Spleen (tissue), 11 donors: ENCODE measurements around the gene TXNL4B. TPM values are rescaled to one million over a fixed set of nuclear protein-coding genes. Genes with fewer than 3 reads are reported as not detected.

Experiments used
- DNase-seq: peaks from one replicate; pipeline ENCODE4 v3.0.0-alpha.2; 2020
- H3K27ac ChIP-seq, 8 donors: fragments of 200-600 bp; sonication (generic) in 7 of 8; 1 replicate in 4 of 8; 2 replicates in 4 of 8; pipeline versions ENCODE4 v1.5.0 to v1.8.0; 2016 to 2021; ENCODE audit warnings: inconsistent platforms in 4 of 8, mild to moderate bottlenecking in 4 of 8, moderate library complexity in 1 of 8
- H3K27me3 ChIP-seq, 7 donors: fragments of 200-600 bp; sonication (generic) in 6 of 7; replicated peaks in 1 of 7; 1 replicate in 4 of 7; 2 replicates in 3 of 7; pipeline versions ENCODE4 v1.5.0 to v1.8.0; 2016 to 2021; ENCODE audit warnings: inconsistent platforms in 3 of 7, mild to moderate bottlenecking in 1 of 7
- H3K36me3 ChIP-seq, 6 donors: fragments of 200-600 bp; sonication (generic) in 5 of 6; 1 replicate in 4 of 6; 2 replicates in 2 of 6; pipeline versions ENCODE4 v1.5.0 to v1.8.0; 2016 to 2021; ENCODE audit warnings: inconsistent platforms in 2 of 6
- H3K4me1 ChIP-seq, 6 donors: fragments of 200-600 bp; sonication (generic) in 5 of 6; 1 replicate in 3 of 6; 2 replicates in 3 of 6; pipeline versions ENCODE4 v1.5.0 to v1.8.0; 2016 to 2021; ENCODE audit warnings: inconsistent platforms in 3 of 6
- H3K4me3 ChIP-seq, 8 donors: fragments of 200-600 bp; sonication (generic) in 7 of 8; 1 replicate in 4 of 8; 2 replicates in 4 of 8; pipeline versions ENCODE4 v1.5.0 to v1.8.0; 2016 to 2021; ENCODE audit warnings: inconsistent platforms in 4 of 8, mild to moderate bottlenecking in 4 of 8, moderate library complexity in 2 of 8
- H3K9me3 ChIP-seq, 8 donors: fragments of 200-600 bp; sonication (generic) in 7 of 8; 1 replicate in 4 of 8; 2 replicates in 4 of 8; pipeline versions ENCODE4 v1.5.0 to v1.8.0; 2016 to 2021; ENCODE audit warnings: inconsistent platforms in 4 of 8
- POLR2A ChIP-seq, 3 donors: fragments of 450-650 bp; IDR thresholded peaks; one replicate each; pipeline ENCODE4 v1.5.1; 2017; ENCODE audit warnings: antibody characterized with exemption in 3 of 3, mild to moderate bottlenecking in 1 of 3
- POLR2AphosphoS5 ChIP-seq, 3 donors: sonication (generic); formaldehyde crosslinking; IDR thresholded peaks; one replicate each; pipeline ENCODE4 v1.5.1; 2017; ENCODE audit warnings: antibody characterized with exemption in 3 of 3
- WGBS, 5 donors: extraction: QIAGEN DNeasy Blood & Tissue Kit in 3 of 5; methylation state at CpG; one replicate each; pipeline versions ENCODE4 v1.1.5 to v1.1.7; 2013 to 2018; 5-methylcytosine and 5-hydroxymethylcytosine counted together
- intact Hi-C: fragments of 100-400 bp; cut with DNase I; formaldehyde crosslinking; loops from one replicate; pipeline ENCODE4 v1.15.0; 2023; ENCODE audit warnings: low total_unique reads
- polyA plus RNA-seq, 3 donors: library from polyadenylated mRNA; stranded (reverse); fragments of 200-250 nt; gene quantifications; one replicate each; pipeline ENCODE4 v1.2.1, GENCODE V29; 2013
- total RNA-seq, 7 donors: library from RNA; depleted of rRNA in 3 of 7; stranded (reverse); fragments of >200 nt in 3 of 7; fragmentation: NEBNext Ultra II Directional in 4 of 7; extraction: Animal tissue kit (Norgen Biotek cat#: 25700) in 4 of 7; gene quantifications; one replicate each; pipeline versions ENCODE4 v1.1.0 to v1.2.1, GENCODE V29; 2016 to 2021
- TF ChIP-seq, protein P1 (sequence below), 11 experiments: fragments of 200-600 bp in 7 of 11; fragments of 450-650 bp in 4 of 11; sonication (generic) in 4 of 11; IDR thresholded peaks in 8 of 11; conservative IDR thresholded peaks in 3 of 11; 1 replicate in 7 of 11; 2 replicates in 4 of 11; pipeline versions ENCODE4 v1.4.0 to v1.8.0; 2016 to 2021; ENCODE audit warnings: antibody characterized with exemption in 11 of 11, inconsistent platforms in 4 of 11, mild to moderate bottlenecking in 1 of 11
- donor health status: healthy with polysubstance abuse.
- donor health status: DM: no; HTN: no; CAD: no; lungs with moderate emphysema.
- donor health status: DM: no; HTN: no; CAD: no.
- donor health status: Bipolar disorder and iron deficiency.
- donor health status: healthy.
- donor health status: DM: no; HTN: no; CAD: no.
- donor health status: DM: yes; HTN: yes; CAD: no.

TXNL4B gene
- total and polyA plus RNA-seq, 10 donors: 5.7 to 21.3 (median 13.7) TPM

DNA sequence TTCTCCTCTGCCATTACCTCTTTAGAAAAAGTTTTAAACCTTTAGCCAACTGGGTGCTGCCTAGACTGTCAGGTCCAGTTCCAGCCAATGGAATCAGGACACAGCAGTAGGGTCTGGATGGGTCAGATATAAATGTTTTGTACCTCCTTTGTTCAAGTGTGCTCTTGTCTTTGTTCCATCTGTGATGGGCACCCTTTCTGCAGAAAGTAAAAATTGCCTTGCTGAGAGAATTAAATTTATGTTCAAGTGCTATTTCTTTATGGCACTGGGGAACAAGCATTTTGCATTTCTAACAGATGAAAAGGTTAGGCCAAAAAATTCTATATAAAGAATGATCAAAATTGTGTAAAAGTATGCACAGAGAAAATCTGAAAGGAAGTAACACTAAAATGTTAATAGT, 44.3 kb downstream of the TXNL4B start:
- intact Hi-C loops: no loop called here
- Histone ChIP-seq H3K27ac (no peak overlapping the region), H3K4me3 (no peak overlapping the region), H3K4me1 (peaks cover 0 to 11% (median 2%) of the 10 kb centered on the region in 6 donors), H3K36me3 (peaks cover 0 to 2% (median 0%) of the 10 kb centered on the region in 6 donors), H3K27me3 (no peaks in the 10 kb centered on the region), H3K9me3 (peaks cover 0 to 24% (median 21%) of the 10 kb centered on the region in 8 donors)
- no peak for DNase-seq
- TF ChIP-seq, protein P1, sequence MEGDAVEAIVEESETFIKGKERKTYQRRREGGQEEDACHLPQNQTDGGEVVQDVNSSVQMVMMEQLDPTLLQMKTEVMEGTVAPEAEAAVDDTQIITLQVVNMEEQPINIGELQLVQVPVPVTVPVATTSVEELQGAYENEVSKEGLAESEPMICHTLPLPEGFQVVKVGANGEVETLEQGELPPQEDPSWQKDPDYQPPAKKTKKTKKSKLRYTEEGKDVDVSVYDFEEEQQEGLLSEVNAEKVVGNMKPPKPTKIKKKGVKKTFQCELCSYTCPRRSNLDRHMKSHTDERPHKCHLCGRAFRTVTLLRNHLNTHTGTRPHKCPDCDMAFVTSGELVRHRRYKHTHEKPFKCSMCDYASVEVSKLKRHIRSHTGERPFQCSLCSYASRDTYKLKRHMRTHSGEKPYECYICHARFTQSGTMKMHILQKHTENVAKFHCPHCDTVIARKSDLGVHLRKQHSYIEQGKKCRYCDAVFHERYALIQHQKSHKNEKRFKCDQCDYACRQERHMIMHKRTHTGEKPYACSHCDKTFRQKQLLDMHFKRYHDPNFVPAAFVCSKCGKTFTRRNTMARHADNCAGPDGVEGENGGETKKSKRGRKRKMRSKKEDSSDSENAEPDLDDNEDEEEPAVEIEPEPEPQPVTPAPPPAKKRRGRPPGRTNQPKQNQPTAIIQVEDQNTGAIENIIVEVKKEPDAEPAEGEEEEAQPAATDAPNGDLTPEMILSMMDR (IDR thresholded peaks at IDR 0.05 in 8 of 11, conservative IDR thresholded peaks at IDR 0.05 in 3 of 11): no peak
- TF ChIP-seq POLR2A (IDR thresholded peaks at IDR 0.05): no peak
- no peak for TF ChIP-seq POLR2AphosphoS5 (IDR thresholded peaks at IDR 0.05)

DNA sequence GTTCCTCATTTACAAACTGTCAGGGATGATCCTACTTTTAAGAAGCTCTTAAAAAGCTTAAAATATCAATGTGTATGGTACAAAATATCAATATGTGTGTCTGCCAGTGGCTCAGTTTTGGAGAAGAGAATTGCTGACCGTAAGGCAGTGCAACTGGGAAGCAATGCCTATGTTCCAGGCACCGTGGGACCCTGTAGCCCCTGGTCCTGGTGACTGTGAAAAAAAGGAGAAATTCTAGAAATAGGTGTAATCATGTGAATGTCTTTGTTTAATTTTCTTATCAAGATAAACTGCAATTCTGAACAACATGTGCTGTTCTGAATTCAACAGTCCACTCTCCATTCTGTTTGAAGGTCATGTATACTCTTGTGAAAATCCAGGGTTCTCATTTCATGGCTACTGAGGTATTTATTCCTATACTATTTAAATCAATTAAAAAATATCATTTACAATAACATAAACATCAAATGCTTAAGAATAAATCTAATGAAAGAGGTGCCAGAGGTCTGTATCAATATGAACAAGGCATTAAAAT, 48.5 kb downstream of the TXNL4B start:
- TF ChIP-seq, protein P1 (IDR thresholded peaks at IDR 0.05 in 8 of 11, conservative IDR thresholded peaks at IDR 0.05 in 3 of 11): no peak
- TF ChIP-seq POLR2AphosphoS5 (IDR thresholded peaks at IDR 0.05) (no peak), POLR2A (IDR thresholded peaks at IDR 0.05) (no peak)
- Histone ChIP-seq H3K27me3 (no peaks in the 10 kb centered on the region), H3K9me3 (peaks cover 0 to 20% (median 14%) of the 10 kb centered on the region in 8 donors), H3K4me3 (no peak overlapping the region), H3K4me1 (peaks cover 0 to 18% (median 7%) of the 10 kb centered on the region in 6 donors), H3K36me3 (peaks cover 0 to 35% (median 5%) of the 10 kb centered on the region in 6 donors), H3K27ac (no peak overlapping the region)
- intact Hi-C loops: no loop called here
- no peak for DNase-seq
- WGBS, 5 donors: 64 to 99% (median 67%) methylated on average over 2 of the region's 2 CpGs

DNA sequence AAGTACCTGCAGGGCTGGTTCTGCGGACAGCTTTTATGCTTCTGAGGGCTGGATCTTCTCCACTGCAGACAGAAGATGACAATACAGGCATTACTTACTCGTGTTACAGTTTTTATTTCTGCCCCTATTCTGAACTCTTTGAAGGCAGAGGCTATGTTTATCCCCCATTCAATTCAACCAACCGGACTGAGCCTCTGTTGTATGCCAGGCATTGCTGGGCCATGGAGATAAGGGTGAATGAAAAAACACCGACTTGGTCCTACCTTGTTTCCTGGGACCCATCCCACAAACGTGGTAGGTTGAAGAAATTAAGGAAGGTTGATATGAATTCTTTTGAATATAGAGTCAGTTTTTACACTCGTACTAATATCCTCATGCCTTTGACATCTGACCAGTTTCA, 49.1 kb downstream of the TXNL4B start:
- Histone ChIP-seq H3K4me1 (peaks cover 0 to 18% (median 7%) of the 10 kb centered on the region in 6 donors), H3K27me3 (no peaks in the 10 kb centered on the region), H3K4me3 (no peak overlapping the region), H3K27ac (no peak overlapping the region), H3K9me3 (peaks cover 0 to 14% (median 9%) of the 10 kb centered on the region in 8 donors), H3K36me3 (peaks cover 0 to 36% (median 5%) of the 10 kb centered on the region in 6 donors)
- WGBS, 5 donors: 74 to 80% (median 77%) methylated on average over 6 of the region's 6 CpGs
- DNase-seq: no peak
- TF ChIP-seq, protein P1 (IDR thresholded peaks at IDR 0.05 in 8 of 11, conservative IDR thresholded peaks at IDR 0.05 in 3 of 11): no peak
- TF ChIP-seq POLR2AphosphoS5 (IDR thresholded peaks at IDR 0.05) (no peak), POLR2A (IDR thresholded peaks at IDR 0.05) (no peak)
- intact Hi-C loops: no loop called here

DNA sequence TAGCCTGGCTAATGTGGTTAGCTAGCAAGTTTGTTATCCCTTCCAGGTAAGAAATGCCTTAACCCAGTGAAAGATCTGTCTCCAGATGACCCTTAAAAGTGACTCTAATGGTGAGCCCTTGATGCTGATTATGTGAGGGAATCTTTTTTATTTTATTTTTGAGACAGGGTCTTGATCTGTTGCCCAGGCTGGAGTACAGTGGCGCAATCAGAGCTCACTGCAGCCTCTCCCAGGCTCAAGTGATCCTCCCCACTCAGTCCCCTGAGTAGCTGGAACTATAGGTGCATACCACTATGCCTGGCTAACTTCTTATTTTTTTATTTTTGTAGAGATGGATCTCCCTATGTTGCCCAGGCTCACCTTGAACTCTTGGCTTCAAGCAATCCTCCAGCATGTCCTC, 49.9 kb downstream of the TXNL4B start:
- DNase-seq: no peak
- no peaks in the 10 kb centered on the region for H3K27me3 ChIP-seq
- H3K27ac ChIP-seq: no peak overlapping the region
- intact Hi-C loops: no loop called here
- H3K9me3 ChIP-seq: peaks cover 0 to 6% (median under 1%) of the 10 kb centered on the region in 8 donors
- H3K36me3 ChIP-seq: peaks cover 0 to 43% (median 5%) of the 10 kb centered on the region in 6 donors
- H3K4me3 ChIP-seq: no peak overlapping the region
- 85 to 100% (median 95%) methylated on average over 1 of the region's 1 CpG for WGBS, 5 donors
- TF ChIP-seq, protein P1 (IDR thresholded peaks at IDR 0.05 in 8 of 11, conservative IDR thresholded peaks at IDR 0.05 in 3 of 11): no peak
- TF ChIP-seq POLR2A (IDR thresholded peaks at IDR 0.05) (no peak), POLR2AphosphoS5 (IDR thresholded peaks at IDR 0.05) (no peak)
- H3K4me1 ChIP-seq: peaks cover 0 to 18% (median 7%) of the 10 kb centered on the region in 6 donors
